GM23248 (cell line): ENCODE data around the gene RHOB. TPM values are rescaled to one million over a fixed set of nuclear protein-coding genes. Genes with fewer than 3 reads are reported as not detected.

Source experiments
- DNase-seq: peaks from one replicate; pipeline ENCODE4 v3.0.0-alpha.2; 2015
- H2AFZ ChIP-seq: fragments of 200-600 bp; sonication (generic); 2 replicates; pipeline ENCODE4 v1.6.1; 2016; ENCODE audit warnings: antibody characterized with exemption
- H3F3A ChIP-seq: fragments of 200-600 bp; sonication (generic); 2 replicates; pipeline ENCODE4 v1.6.1; 2016; ENCODE audit warnings: mild to moderate bottlenecking, antibody characterized with exemption, mixed run types; ENCODE audit not compliant: insufficient read depth
- H3K27ac ChIP-seq: fragments of 200-600 bp; sonication (generic); 2 replicates; pipeline ENCODE4 v1.5.1; 2016; ENCODE audit warnings: mild to moderate bottlenecking
- H3K27me3 ChIP-seq: fragments of 200-600 bp; sonication (generic); replicated peaks from 2 replicates; pipeline ENCODE4 v1.6.1; 2016; ENCODE audit warnings: mild to moderate bottlenecking; ENCODE audit not compliant: insufficient read depth
- H3K36me3 ChIP-seq: fragments of 200-600 bp; sonication (generic); 2 replicates; pipeline ENCODE4 v1.6.1; 2016; ENCODE audit warnings: low read depth, mild to moderate bottlenecking
- H3K4me1 ChIP-seq: fragments of 200-600 bp; sonication (generic); 2 replicates; pipeline ENCODE4 v1.6.1; 2016; ENCODE audit warnings: mild to moderate bottlenecking; ENCODE audit not compliant: insufficient read depth
- H3K4me2 ChIP-seq: fragments of 200-600 bp; sonication (generic); one replicate; pipeline ENCODE4 v1.6.1; 2016; ENCODE audit warnings: mild to moderate bottlenecking; ENCODE audit not compliant: unreplicated experiment
- H3K4me3 ChIP-seq: fragments of 200-600 bp; sonication (generic); 2 replicates; pipeline ENCODE4 v1.5.1; 2016; ENCODE audit warnings: mild to moderate bottlenecking
- H3K79me2 ChIP-seq: fragments of 200-600 bp; sonication (generic); 2 replicates; pipeline ENCODE4 v1.6.1; 2016; ENCODE audit warnings: mild to moderate bottlenecking; ENCODE audit not compliant: insufficient read depth
- H3K9ac ChIP-seq: fragments of 200-600 bp; sonication (generic); 2 replicates; pipeline ENCODE4 v1.6.1; 2016; ENCODE audit warnings: mild to moderate bottlenecking
- H3K9me2 ChIP-seq: fragments of 200-600 bp; sonication (generic); 2 replicates; pipeline ENCODE4 v1.6.1; 2016; ENCODE audit warnings: mixed run types, mild to moderate bottlenecking, moderate library complexity; ENCODE audit not compliant: insufficient read depth
- H3K9me3 ChIP-seq: fragments of 200-600 bp; sonication (generic); one replicate; pipeline ENCODE4 v1.6.1; 2017; ENCODE audit warnings: low read depth
- H4K20me1 ChIP-seq: fragments of 200-600 bp; sonication (generic); 2 replicates; pipeline ENCODE4 v1.6.0; 2016; ENCODE audit not compliant: insufficient read depth
- EZH2 ChIP-seq: fragments of 200-600 bp; sonication (generic); IDR thresholded peaks from 2 replicates; pipeline ENCODE4 v1.6.1; 2018; ENCODE audit warnings: antibody characterized with exemption, mild to moderate bottlenecking; ENCODE audit not compliant: insufficient read depth, poor library complexity, severe bottlenecking
- EZH2phosphoT487 ChIP-seq: fragments of 200-600 bp; sonication (generic); IDR thresholded peaks from 2 replicates; pipeline ENCODE4 v1.6.1; 2018; ENCODE audit warnings: antibody characterized with exemption, moderate library complexity, mild to moderate bottlenecking, low read depth; ENCODE audit not compliant: insufficient read depth
- WGBS, 2 experiments: methylation state at CpG; one replicate each; pipeline ENCODE4 v1.1.6; 2015 to 2017; ENCODE audit warnings: low lambda C conversion rate in 2 of 2, low coverage in 1 of 2; ENCODE audit errors: missing lambda C conversion rate in 2 of 2; 5-methylcytosine and 5-hydroxymethylcytosine counted together
- in situ Hi-C: fragments of 300-500 bp; cut with MboI; formaldehyde crosslinking; loops from 2 replicates; pipeline ENCODE4 v1.15.0; 2020
- polyA plus RNA-seq: library from polyadenylated mRNA; unstranded; fragments of >200 nt; fragmentation: Nextera tagmentation; extraction: Ambion mirVana; gene quantifications from 2 replicates; pipeline ENCODE4 v1.2.1, GENCODE V29; 2016
- total RNA-seq: library from RNA; depleted of rRNA; stranded (reverse); fragments of >200 nt; shearing (Covaris generic); gene quantifications from 2 replicates; pipeline ENCODE4 v1.2.3, GENCODE V29; 2014

Gene RHOB
- total and polyA plus RNA-seq, 2 experiments from 2014 or later = 45.6 to 303 TPM

GRCh38 chr2:20422402-20423271 lies 24.2 kb upstream of the RHOB start:
- H3K4me2 ChIP-seq = no peak overlapping the region
- no peak for TF ChIP-seq EZH2phosphoT487
- no peak for TF ChIP-seq EZH2
- peaks cover 29% of the 10 kb centered on the region for H3K4me1 ChIP-seq
- no peaks in the 10 kb centered on the region for H3K9me2 ChIP-seq
- no peaks in the 10 kb centered on the region for H3K36me3 ChIP-seq
- in situ Hi-C loops = no loop called here
- H3K27me3 ChIP-seq = no peaks in the 10 kb centered on the region
- 61 to 62% methylated on average over 11 of the region's 11 CpGs for WGBS, 2 experiments
- H3K79me2 ChIP-seq = no peaks in the 10 kb centered on the region
- no peak overlapping the region for H3K4me3 ChIP-seq
- H3K9ac ChIP-seq = no peak overlapping the region
- peaks cover 29% of the 10 kb centered on the region for H3F3A ChIP-seq
- peak; percentile 42 for DNase-seq
- no peak overlapping the region for H3K27ac ChIP-seq
- H4K20me1 ChIP-seq = no peaks in the 10 kb centered on the region
- H2AFZ ChIP-seq = no peak overlapping the region
- H3K9me3 ChIP-seq = no peaks in the 10 kb centered on the region

- Histone ChIP-seq H3K4me3 (no peak overlapping the region), H3K4me1 (peaks cover 29% of the 10 kb centered on the region), H3K9me2 (no peaks in the 10 kb centered on the region), H3K27me3 (no peaks in the 10 kb centered on the region), H3F3A (peaks cover 29% of the 10 kb centered on the region), H4K20me1 (no peaks in the 10 kb centered on the region), H3K79me2 (no peaks in the 10 kb centered on the region), H3K27ac (no peak overlapping the region), H3K36me3 (no peaks in the 10 kb centered on the region), H3K9me3 (no peaks in the 10 kb centered on the region), H3K9ac (no peak overlapping the region), H3K4me2 (no peak overlapping the region), H2AFZ (no peak overlapping the region)
- in situ Hi-C loops = no loop called here
- 89 to 94% methylated on average over 6 of the region's 6 CpGs for WGBS, 2 experiments
- TF ChIP-seq EZH2 (no peak), EZH2phosphoT487 (no peak)
- DNase-seq = no peak
These were observed 23.5 kb upstream of the RHOB start for GRCh38 chr2:20423359-20423758.

- Histone ChIP-seq H3F3A (peaks cover 26% of the 10 kb centered on the region), H3K4me3 (no peak overlapping the region), H3K9me2 (no peaks in the 10 kb centered on the region), H4K20me1 (no peaks in the 10 kb centered on the region), H3K27me3 (no peaks in the 10 kb centered on the region), H3K79me2 (no peaks in the 10 kb centered on the region), H3K4me1 (peaks cover 29% of the 10 kb centered on the region), H3K9ac (no peak overlapping the region), H3K4me2 (no peak overlapping the region), H3K9me3 (no peaks in the 10 kb centered on the region), H2AFZ (no peak overlapping the region), H3K36me3 (no peaks in the 10 kb centered on the region), H3K27ac (no peak overlapping the region)
- no peak for TF ChIP-seq EZH2
- TF ChIP-seq EZH2phosphoT487 = no peak
- in situ Hi-C loops = no loop called here
- 97 to 100% methylated on average over 2 of the region's 2 CpGs for WGBS, 2 experiments
- no peak for DNase-seq
These were observed 23.0 kb upstream of the RHOB start for GRCh38 chr2:20423847-20424246.

- H3K27me3 ChIP-seq = no peaks in the 10 kb centered on the region
- peak overlapping the region; percentile 40 for H3K4me2 ChIP-seq
- H3K9me3 ChIP-seq = no peaks in the 10 kb centered on the region
- in situ Hi-C loops = no loop called here
- no peak for TF ChIP-seq EZH2phosphoT487
- no peak for TF ChIP-seq EZH2
- 0 out of 2 replicates have a peak overlapping the region, but pooled peaks have one; percentile 6 for H3K4me3 ChIP-seq
- H4K20me1 ChIP-seq = no peaks in the 10 kb centered on the region
- peak overlapping the region; percentile 68 for H3K9ac ChIP-seq
- H3K79me2 ChIP-seq = no peaks in the 10 kb centered on the region
- peak; percentile 84 for DNase-seq
- H2AFZ ChIP-seq = 0 out of 2 replicates have a peak overlapping the region, but pooled peaks have one; percentile 1
- H3K9me2 ChIP-seq = no peaks in the 10 kb centered on the region
- no peaks in the 10 kb centered on the region for H3K36me3 ChIP-seq
- WGBS, 2 experiments = 45 to 51% methylated on average over 15 of the region's 15 CpGs
- peak overlapping the region; percentile 86 for H3K27ac ChIP-seq
- H3F3A ChIP-seq = peaks cover 26% of the 10 kb centered on the region
- peaks cover 29% of the 10 kb centered on the region for H3K4me1 ChIP-seq
These were observed 22.3 kb upstream of the RHOB start for GRCh38 chr2:20424300-20425290.
